ENCODE measurements around the gene PPP1R2. TPM values are rescaled to one million over a fixed set of nuclear protein-coding genes. Genes with fewer than 3 reads are reported as not detected.

Gene PPP1R2
- polyA plus RNA-seq, 1 donor from 2014 or later = 113 TPM

- Histone ChIP-seq H3F3A (ENCODE audit: insufficient read depth, low read length, poor library complexity, severe bottlenecking) (no peaks in the 10 kb centered on the region), H3K27ac (ENCODE audit: low read length) (no peak overlapping the region), H3K27me3 (ENCODE audit: insufficient read depth, low read depth, low read length) (no peaks in the 10 kb centered on the region), H3K9me3 (ENCODE audit: low read length) (no peaks in the 10 kb centered on the region), H3K9ac (ENCODE audit: low read length) (no peak overlapping the region), H2AFZ (ENCODE audit: low read depth, low read length) (no peak overlapping the region), H3K79me2 (replicated peaks; ENCODE audit: insufficient read depth, low read length) (no peaks in the 10 kb centered on the region), H4K20me1 (ENCODE audit: insufficient read depth) (no peaks in the 10 kb centered on the region), H3K36me3 (ENCODE audit: insufficient read depth, low read length) (no peaks in the 10 kb centered on the region), H3K4me3 (ENCODE audit: low read length) (no peak overlapping the region), H3K4me2 (ENCODE audit: low read length) (no peak overlapping the region), H3K9me2 (ENCODE audit: insufficient read depth, low read length) (no peaks in the 10 kb centered on the region)
- TF ChIP-seq CTCF (IDR thresholded peaks at IDR 0.05; ENCODE audit: poor library complexity, severe bottlenecking) (no peak), EZH2 (IDR thresholded peaks at IDR 0.05; ENCODE audit: borderline replicate concordance, insufficient read depth, low read length, poor library complexity, severe bottlenecking) (no peak), EP300 (conservative IDR thresholded peaks at IDR 0.05; ENCODE audit: poor library complexity, severe bottlenecking) (no peak), SMC3 (conservative IDR thresholded peaks at IDR 0.05; ENCODE audit: poor library complexity) (no peak)
Measured at GRCh38 chr3:195549931-195550519, 6.9 kb upstream of the PPP1R2 start.

DNA sequence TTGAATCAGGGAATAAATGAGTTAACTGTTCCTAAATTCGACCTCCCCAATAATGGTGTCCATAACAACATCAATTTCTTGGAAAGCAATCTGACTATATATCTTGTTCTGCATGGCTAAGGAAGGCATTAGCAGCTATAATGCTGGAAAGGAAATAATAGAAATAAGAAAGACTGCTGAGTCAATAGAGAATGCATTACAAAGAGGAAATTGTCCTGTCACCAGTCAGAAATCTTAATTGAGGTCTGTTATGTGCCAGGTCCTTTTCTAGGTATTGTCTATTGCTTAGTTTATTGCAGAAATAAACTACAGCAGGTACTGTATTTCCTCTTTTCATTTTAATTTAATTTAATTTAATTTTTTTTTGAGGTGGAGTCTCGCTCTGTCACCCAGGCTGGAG, 5.9 kb upstream of the PPP1R2 start:
- H3K79me2 ChIP-seq (replicated peaks; ENCODE audit: insufficient read depth, low read length) = no peaks in the 10 kb centered on the region
- no peak overlapping the region for H3K4me2 ChIP-seq (ENCODE audit: low read length)
- no peaks in the 10 kb centered on the region for H3K9me3 ChIP-seq (ENCODE audit: low read length)
- H3K9ac ChIP-seq (ENCODE audit: low read length) = no peak overlapping the region
- no peak overlapping the region for H3K27ac ChIP-seq (ENCODE audit: low read length)
- H3K9me2 ChIP-seq (ENCODE audit: insufficient read depth, low read length) = no peaks in the 10 kb centered on the region
- TF ChIP-seq RAD21 (conservative IDR thresholded peaks at IDR 0.05) (no peak), EP300 (conservative IDR thresholded peaks at IDR 0.05; ENCODE audit: poor library complexity, severe bottlenecking) (no peak), POLR2AphosphoS5 (IDR thresholded peaks at IDR 0.05) (no peak), TAF1 (IDR thresholded peaks at IDR 0.05; ENCODE audit: low read depth) (no peak), EZH2 (IDR thresholded peaks at IDR 0.05; ENCODE audit: borderline replicate concordance, insufficient read depth, low read length, poor library complexity, severe bottlenecking) (no peak), MXI1 (conservative IDR thresholded peaks at IDR 0.05; ENCODE audit: poor library complexity, severe bottlenecking) (no peak), SMC3 (conservative IDR thresholded peaks at IDR 0.05; ENCODE audit: poor library complexity) (no peak), CTCF (IDR thresholded peaks at IDR 0.05; ENCODE audit: poor library complexity, severe bottlenecking) (no peak)
- TF ChIP-seq, protein P1, sequence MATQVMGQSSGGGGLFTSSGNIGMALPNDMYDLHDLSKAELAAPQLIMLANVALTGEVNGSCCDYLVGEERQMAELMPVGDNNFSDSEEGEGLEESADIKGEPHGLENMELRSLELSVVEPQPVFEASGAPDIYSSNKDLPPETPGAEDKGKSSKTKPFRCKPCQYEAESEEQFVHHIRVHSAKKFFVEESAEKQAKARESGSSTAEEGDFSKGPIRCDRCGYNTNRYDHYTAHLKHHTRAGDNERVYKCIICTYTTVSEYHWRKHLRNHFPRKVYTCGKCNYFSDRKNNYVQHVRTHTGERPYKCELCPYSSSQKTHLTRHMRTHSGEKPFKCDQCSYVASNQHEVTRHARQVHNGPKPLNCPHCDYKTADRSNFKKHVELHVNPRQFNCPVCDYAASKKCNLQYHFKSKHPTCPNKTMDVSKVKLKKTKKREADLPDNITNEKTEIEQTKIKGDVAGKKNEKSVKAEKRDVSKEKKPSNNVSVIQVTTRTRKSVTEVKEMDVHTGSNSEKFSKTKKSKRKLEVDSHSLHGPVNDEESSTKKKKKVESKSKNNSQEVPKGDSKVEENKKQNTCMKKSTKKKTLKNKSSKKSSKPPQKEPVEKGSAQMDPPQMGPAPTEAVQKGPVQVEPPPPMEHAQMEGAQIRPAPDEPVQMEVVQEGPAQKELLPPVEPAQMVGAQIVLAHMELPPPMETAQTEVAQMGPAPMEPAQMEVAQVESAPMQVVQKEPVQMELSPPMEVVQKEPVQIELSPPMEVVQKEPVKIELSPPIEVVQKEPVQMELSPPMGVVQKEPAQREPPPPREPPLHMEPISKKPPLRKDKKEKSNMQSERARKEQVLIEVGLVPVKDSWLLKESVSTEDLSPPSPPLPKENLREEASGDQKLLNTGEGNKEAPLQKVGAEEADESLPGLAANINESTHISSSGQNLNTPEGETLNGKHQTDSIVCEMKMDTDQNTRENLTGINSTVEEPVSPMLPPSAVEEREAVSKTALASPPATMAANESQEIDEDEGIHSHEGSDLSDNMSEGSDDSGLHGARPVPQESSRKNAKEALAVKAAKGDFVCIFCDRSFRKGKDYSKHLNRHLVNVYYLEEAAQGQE (IDR thresholded peaks at IDR 0.05; ENCODE audit: borderline replicate concordance) = no peak
- no peaks in the 10 kb centered on the region for H4K20me1 ChIP-seq (ENCODE audit: insufficient read depth)
- H3K36me3 ChIP-seq (ENCODE audit: insufficient read depth, low read length) = no peaks in the 10 kb centered on the region
- no peaks in the 10 kb centered on the region for H3F3A ChIP-seq (ENCODE audit: insufficient read depth, low read length, poor library complexity, severe bottlenecking)
- H3K27me3 ChIP-seq (ENCODE audit: insufficient read depth, low read depth, low read length) = no peaks in the 10 kb centered on the region
- H3K4me3 ChIP-seq (ENCODE audit: low read length) = no peak overlapping the region
- no peak overlapping the region for H2AFZ ChIP-seq (ENCODE audit: low read depth, low read length)
